PC-3 (cell line): Measurements from ENCODE around the gene IP6K1. TPM values are rescaled to one million over a fixed set of nuclear protein-coding genes. Genes with fewer than 3 reads are reported as not detected.

Source experiments
- ATAC-seq: fragments of 200-7000 bp; cut with Tn5 transposase; 2 replicates; pipeline ENCODE4 v1.9.1; 2020; ENCODE audit warnings: mild to moderate bottlenecking, moderate library complexity
- BruUV-seq: library from RNA; stranded (reverse); fragments of 400-500 nt; replicated peaks from 2 replicates; lab custom pipeline; 2021; lab: Mats Ljungman, UMichigan
- CTCF ChIA-PET: fragments of 300-600 bp; sonication (Branson Sonifier 250); formaldehyde crosslinking; loops from one replicate; lab custom pipeline; 2022; ENCODE audit warnings: antibody characterized with exemption; lab: Charles Lee
- POLR2A ChIA-PET: fragments of 300-600 bp; sonication (Branson Sonifier 250); formaldehyde crosslinking; loops from one replicate; lab custom pipeline; 2022; ENCODE audit warnings: antibody characterized with exemption; ENCODE audit not compliant: unreplicated experiment; lab: Charles Lee
- DNase-seq: peaks from one replicate; pipeline ENCODE4 v3.0.0-alpha.2; 2015
- H2AFZ ChIP-seq: fragments of 300-600 bp; sonication (generic); 2 replicates; pipeline ENCODE4 v1.6.0; 2016; ENCODE audit warnings: antibody characterized with exemption, low read length
- H3F3A ChIP-seq: fragments of 300-600 bp; sonication (generic); one replicate; pipeline ENCODE4 v1.6.0; 2017; ENCODE audit warnings: antibody characterized with exemption, low read length, control low read depth, mild to moderate bottlenecking; ENCODE audit not compliant: unreplicated experiment
- H3K27ac ChIP-seq: fragments of 300-600 bp; sonication (generic); 2 replicates; pipeline ENCODE4 v1.5.1; 2016; ENCODE audit warnings: mild to moderate bottlenecking, low read length
- H3K27me3 ChIP-seq: fragments of 300-600 bp; sonication (generic); 2 replicates; pipeline ENCODE4 v1.6.1; 2016; ENCODE audit warnings: low read length, mixed read lengths
- H3K36me3 ChIP-seq: fragments of 300-600 bp; sonication (generic); 2 replicates; pipeline ENCODE4 v1.6.1; 2016; ENCODE audit warnings: low read depth, mixed run types, low read length, mixed read lengths
- H3K4me1 ChIP-seq: fragments of 300-600 bp; sonication (generic); 2 replicates; pipeline ENCODE4 v1.5.1; 2016; ENCODE audit warnings: low read length; ENCODE audit not compliant: insufficient read depth
- H3K4me2 ChIP-seq: fragments of 300-600 bp; sonication (generic); 2 replicates; pipeline ENCODE4 v1.6.0; 2016; ENCODE audit warnings: low read length
- H3K4me3 ChIP-seq: fragments of 300-600 bp; sonication (generic); 2 replicates; pipeline ENCODE4 v1.5.1; 2016; ENCODE audit warnings: mild to moderate bottlenecking, low read length, mixed read lengths
- H3K79me2 ChIP-seq: fragments of 300-600 bp; sonication (generic); 2 replicates; pipeline ENCODE4 v1.6.1; 2017; ENCODE audit warnings: low read length, mixed read lengths
- H3K9ac ChIP-seq: fragments of 300-600 bp; sonication (generic); 2 replicates; pipeline ENCODE4 v1.6.0; 2016; ENCODE audit warnings: mild to moderate bottlenecking, low read length
- H3K9me2 ChIP-seq: fragments of 300-600 bp; sonication (generic); replicated peaks from 2 replicates; pipeline ENCODE4 v1.6.1; 2016; ENCODE audit warnings: mixed run types, low read length, mixed read lengths
- H3K9me3 ChIP-seq: fragments of 300-600 bp; sonication (generic); 2 replicates; pipeline ENCODE4 v1.6.1; 2016; ENCODE audit warnings: low read length, mixed read lengths
- H4K20me1 ChIP-seq: fragments of 300-600 bp; sonication (generic); 2 replicates; pipeline ENCODE4 v1.6.1; 2016; ENCODE audit warnings: low read length, mixed read lengths
- EZH2 ChIP-seq: fragments of 300-600 bp; sonication (generic); IDR thresholded peaks from one replicate; pipeline ENCODE4 v1.6.1; 2017; ENCODE audit warnings: antibody characterized with exemption, mild to moderate bottlenecking, low read length; ENCODE audit not compliant: unreplicated experiment
- EZH2phosphoT487 ChIP-seq: fragments of 300-600 bp; sonication (generic); IDR thresholded peaks from 2 replicates; pipeline ENCODE4 v1.6.1; 2018; ENCODE audit warnings: mild to moderate bottlenecking, antibody characterized with exemption, low read length, borderline replicate concordance
- intact Hi-C: fragments of 100-400 bp; cut with micrococcal nuclease; formaldehyde crosslinking; loops from 2 replicates; pipeline ENCODE4 v1.9.0; 2023
- total RNA-seq: library from RNA; depleted of rRNA; stranded (reverse); fragments of >200 nt; gene quantifications from 2 replicates; pipeline ENCODE4 v1.2.3, GENCODE V29; 2014
- TF ChIP-seq, protein P1 (sequence below): fragments of 300-600 bp; sonication (generic); conservative IDR thresholded peaks from 2 replicates; pipeline ENCODE4 v1.5.1; 2017; ENCODE audit warnings: antibody characterized with exemption, low read depth, mild to moderate bottlenecking, low read length

IP6K1 gene
- total RNA-seq, 1 experiment from 2014 or later: 50.3 TPM

DNA sequence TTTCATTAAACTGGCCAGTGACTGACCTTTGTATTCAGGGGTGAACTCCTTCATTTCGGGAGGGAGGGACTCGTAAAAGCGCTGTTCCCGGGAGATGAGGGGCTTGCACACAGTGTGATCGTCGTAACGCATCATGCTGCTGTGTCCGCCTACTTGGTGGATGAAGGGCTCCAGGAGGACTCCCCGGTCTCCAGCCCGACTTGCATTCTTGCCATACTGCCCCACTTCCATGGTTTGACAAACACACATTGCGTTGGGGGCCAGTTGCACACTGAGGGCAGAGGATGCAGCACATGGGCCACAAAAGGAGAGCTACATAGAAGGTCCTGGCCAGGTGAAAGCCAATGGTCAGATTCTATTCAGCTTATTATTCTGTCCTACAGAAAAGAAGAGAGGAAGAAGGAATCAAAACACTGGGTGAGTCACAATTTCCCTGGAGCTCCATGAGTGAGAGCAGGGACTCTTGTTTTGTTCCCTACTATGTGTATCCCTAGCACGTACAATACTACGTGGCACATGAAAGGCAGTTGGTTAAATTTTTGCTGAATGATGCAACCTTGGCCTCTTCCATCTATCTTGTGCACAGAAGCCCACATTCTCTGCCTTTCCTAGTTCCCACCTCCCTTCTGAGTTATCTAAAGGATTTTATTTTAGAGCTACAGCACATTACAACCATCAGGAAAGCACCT is 38.4 kb downstream of the IP6K1 start:
- H3K4me3 ChIP-seq: no peak overlapping the region
- no peaks in the 10 kb centered on the region for H3K9me3 ChIP-seq
- H4K20me1 ChIP-seq: peaks cover 15% of the 10 kb centered on the region
- peak; percentile 17 for DNase-seq
- no peak overlapping the region for H3K9ac ChIP-seq
- CTCF ChIA-PET: no interaction called here
- no peak overlapping the region for H3K4me2 ChIP-seq
- no peaks in the 10 kb centered on the region for H3K9me2 ChIP-seq
- ATAC-seq: 0 out of 2 replicates have a peak, but pooled peaks have one; percentile 15
- intact Hi-C loops: no loop called here
- H3K79me2 ChIP-seq: peaks cover 23% of the 10 kb centered on the region
- TF ChIP-seq, protein P1, sequence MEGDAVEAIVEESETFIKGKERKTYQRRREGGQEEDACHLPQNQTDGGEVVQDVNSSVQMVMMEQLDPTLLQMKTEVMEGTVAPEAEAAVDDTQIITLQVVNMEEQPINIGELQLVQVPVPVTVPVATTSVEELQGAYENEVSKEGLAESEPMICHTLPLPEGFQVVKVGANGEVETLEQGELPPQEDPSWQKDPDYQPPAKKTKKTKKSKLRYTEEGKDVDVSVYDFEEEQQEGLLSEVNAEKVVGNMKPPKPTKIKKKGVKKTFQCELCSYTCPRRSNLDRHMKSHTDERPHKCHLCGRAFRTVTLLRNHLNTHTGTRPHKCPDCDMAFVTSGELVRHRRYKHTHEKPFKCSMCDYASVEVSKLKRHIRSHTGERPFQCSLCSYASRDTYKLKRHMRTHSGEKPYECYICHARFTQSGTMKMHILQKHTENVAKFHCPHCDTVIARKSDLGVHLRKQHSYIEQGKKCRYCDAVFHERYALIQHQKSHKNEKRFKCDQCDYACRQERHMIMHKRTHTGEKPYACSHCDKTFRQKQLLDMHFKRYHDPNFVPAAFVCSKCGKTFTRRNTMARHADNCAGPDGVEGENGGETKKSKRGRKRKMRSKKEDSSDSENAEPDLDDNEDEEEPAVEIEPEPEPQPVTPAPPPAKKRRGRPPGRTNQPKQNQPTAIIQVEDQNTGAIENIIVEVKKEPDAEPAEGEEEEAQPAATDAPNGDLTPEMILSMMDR: no peak
- TF ChIP-seq EZH2 (no peak), EZH2phosphoT487 (no peak)
- no peaks in the 10 kb centered on the region for H3F3A ChIP-seq
- no peaks in the 10 kb centered on the region for H3K27me3 ChIP-seq
- no peak overlapping the region for H3K27ac ChIP-seq
- peaks cover 4% of the 10 kb centered on the region for H3K4me1 ChIP-seq
- peaks cover 6% of the 10 kb centered on the region; the same call in 1 of the 2 replicates for H3K36me3 ChIP-seq
- no TSS peak for BruUV-seq
- POLR2A ChIA-PET: no interaction called here
- H2AFZ ChIP-seq: no peak overlapping the region

DNA sequence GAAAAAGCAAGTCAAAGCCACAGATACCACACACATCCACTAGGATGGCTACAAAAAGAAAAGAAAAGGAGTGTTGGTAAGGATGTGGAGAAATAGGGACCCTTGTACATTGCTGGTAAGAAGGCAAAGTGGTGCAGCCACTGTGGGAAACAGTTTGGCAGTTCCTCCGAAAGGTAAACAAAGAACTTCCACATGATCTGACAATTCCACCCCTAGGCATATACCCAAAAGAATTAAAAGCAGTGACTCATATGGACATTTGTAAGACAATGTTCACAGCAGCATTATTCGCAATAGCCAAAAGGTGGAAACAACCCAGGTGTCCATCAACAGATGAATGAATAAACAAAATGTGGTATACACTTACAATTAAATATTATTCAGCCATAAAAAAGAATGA is 40.4 kb downstream of the IP6K1 start:
- Histone ChIP-seq H3K9me2 (no peaks in the 10 kb centered on the region), H3K36me3 (peaks cover 6% of the 10 kb centered on the region; the same call in 1 of the 2 replicates), H3K4me2 (no peak overlapping the region), H2AFZ (no peak overlapping the region), H3K27ac (peak overlapping the region; percentile 19; the same call in 1 of the 2 replicates), H3K4me3 (no peak overlapping the region), H3K79me2 (peaks cover 15% of the 10 kb centered on the region), H3K4me1 (peaks cover 4% of the 10 kb centered on the region), H4K20me1 (peaks cover 15% of the 10 kb centered on the region), H3K9ac (no peak overlapping the region), H3K9me3 (no peaks in the 10 kb centered on the region), H3F3A (no peaks in the 10 kb centered on the region), H3K27me3 (no peaks in the 10 kb centered on the region)
- TF ChIP-seq EZH2phosphoT487 (no peak), EZH2 (no peak)
- TF ChIP-seq, protein P1: no peak
- DNase-seq (peak; percentile 93), ATAC-seq (peak; percentile 95)
- intact Hi-C loops: loop anchor here (1.0 kb wide), 1 partner anchor 25 kb away; no protein-coding TSS in a partner anchor
- no TSS peak for BruUV-seq
- ChIA-PET CTCF (no interaction called here), POLR2A (no interaction called here)

DNA sequence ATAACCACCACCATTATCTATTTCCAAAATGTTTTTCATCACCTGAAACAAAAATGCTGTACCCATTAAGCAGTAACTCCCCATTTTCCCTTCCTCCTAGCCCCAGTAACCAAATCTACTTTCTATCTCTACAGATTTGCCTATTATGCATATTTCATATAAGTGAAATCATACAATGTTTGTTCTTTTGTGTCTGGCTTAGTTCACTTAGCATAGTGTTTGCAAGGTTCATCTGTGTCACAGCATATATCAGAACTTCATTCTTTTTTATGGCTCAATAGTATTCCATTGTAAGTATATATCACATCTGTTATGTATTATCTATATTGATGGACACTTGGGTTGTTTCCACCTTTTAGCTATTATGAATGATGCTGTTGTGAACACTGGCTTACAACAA is 45.9 kb downstream of the IP6K1 start:
- Histone ChIP-seq H3K4me3 (no peak overlapping the region), H3K79me2 (peaks cover 12% of the 10 kb centered on the region), H3K9ac (no peak overlapping the region), H3F3A (no peaks in the 10 kb centered on the region), H3K9me2 (no peaks in the 10 kb centered on the region), H3K9me3 (no peaks in the 10 kb centered on the region), H2AFZ (no peak overlapping the region), H3K4me2 (no peak overlapping the region), H3K4me1 (no peaks in the 10 kb centered on the region), H3K36me3 (peaks cover 20% of the 10 kb centered on the region), H3K27ac (no peak overlapping the region), H3K27me3 (no peaks in the 10 kb centered on the region), H4K20me1 (peaks cover 11% of the 10 kb centered on the region)
- POLR2A ChIA-PET: no interaction called here
- CTCF ChIA-PET: no interaction called here
- no peak for DNase-seq
- ATAC-seq: no peak
- TF ChIP-seq EZH2phosphoT487: no peak
- TF ChIP-seq, protein P1: no peak
- no peak for TF ChIP-seq EZH2
- no TSS peak for BruUV-seq
- intact Hi-C loops: no loop called here
